ENCODE data around the gene CYTH1. TPM values are rescaled to one million over a fixed set of nuclear protein-coding genes. Genes with fewer than 3 reads are reported as not detected.

CYTH1 gene
- total RNA-seq, 1 donor from 2014 or later, result 103 TPM

- no peak overlapping the region for H3K27ac ChIP-seq
- H3K4me3 ChIP-seq, result no peak overlapping the region
- DNase-seq (no peak), ATAC-seq (no peak)
- no peak for TF ChIP-seq CTCF (IDR thresholded peaks at IDR 0.05)
- no peaks in the 10 kb centered on the region for H3K27me3 ChIP-seq
- peaks cover 20% of the 10 kb centered on the region for H3K4me1 ChIP-seq
- peaks cover 84% of the 10 kb centered on the region for H3K36me3 ChIP-seq
- H3K9me3 ChIP-seq, result no peaks in the 10 kb centered on the region
- intact Hi-C loops (cut with DNase I), result loop anchor here (10.0 kb wide), 1 partner anchor 200 kb away; no protein-coding TSS in a partner anchor
Observed at GRCh38 chr17:78705071-78705470, 77.0 kb downstream of the CYTH1 start.

GRCh38 chr17:78704594-78704993, 77.5 kb downstream of the CYTH1 start:
- DNase-seq, result no peak
- TF ChIP-seq CTCF (IDR thresholded peaks at IDR 0.05), result no peak
- no peak overlapping the region for H3K4me3 ChIP-seq
- H3K4me1 ChIP-seq, result peaks cover 15% of the 10 kb centered on the region
- H3K27me3 ChIP-seq, result no peaks in the 10 kb centered on the region
- H3K27ac ChIP-seq, result no peak overlapping the region
- ATAC-seq, result no peak
- H3K36me3 ChIP-seq, result peaks cover 89% of the 10 kb centered on the region
- intact Hi-C loops (cut with DNase I), result loop anchor here (10.0 kb wide), 1 partner anchor 200 kb away; no protein-coding TSS in a partner anchor
- no peaks in the 10 kb centered on the region for H3K9me3 ChIP-seq

DNA sequence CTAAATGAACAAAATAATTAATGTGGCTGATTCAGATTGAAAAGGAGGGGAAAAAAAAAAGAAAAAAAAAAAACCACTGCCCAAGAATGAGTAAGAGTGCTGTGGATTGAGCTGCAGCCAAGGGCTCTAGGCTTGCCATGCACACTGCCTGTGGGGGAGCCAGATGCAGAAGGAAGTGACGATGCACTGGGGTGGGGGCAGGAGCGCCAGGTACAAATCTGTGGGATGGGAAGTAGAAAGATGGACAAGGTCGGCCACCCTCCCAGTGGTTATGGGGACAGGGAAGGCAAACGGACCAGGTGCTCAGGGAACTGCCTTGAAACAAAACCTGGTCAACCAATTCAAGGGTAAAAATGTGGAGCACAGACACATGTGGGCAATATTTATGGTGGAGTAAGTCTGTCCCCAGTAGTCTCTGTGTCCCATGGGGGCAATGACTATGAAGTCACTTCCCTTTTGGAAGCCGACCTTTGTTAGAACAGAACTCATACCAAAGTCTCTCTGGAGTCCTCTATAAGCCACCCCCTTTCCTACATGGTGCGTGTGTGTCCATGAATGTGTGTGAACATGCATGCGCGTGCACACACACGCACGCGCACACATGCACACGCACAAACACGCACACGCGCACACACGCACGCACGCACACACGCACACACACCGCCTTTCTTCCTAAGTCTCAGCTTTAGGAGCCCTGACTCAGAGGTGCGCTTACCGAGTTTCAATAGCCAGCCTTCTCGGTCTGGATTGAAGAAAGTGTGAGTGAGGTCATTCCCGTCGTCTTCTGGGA, 84.3 kb downstream of the CYTH1 start:
- Histone ChIP-seq H3K27ac (no peak overlapping the region), H3K27me3 (no peaks in the 10 kb centered on the region), H3K4me3 (no peak overlapping the region), H3K9me3 (no peaks in the 10 kb centered on the region), H3K36me3 (peaks cover 100% of the 10 kb centered on the region), H3K4me1 (no peaks in the 10 kb centered on the region)
- no peak for TF ChIP-seq CTCF (IDR thresholded peaks at IDR 0.05)
- intact Hi-C loops (cut with DNase I), result no loop called here
- ATAC-seq, result no peak
- DNase-seq, result no peak

DNA sequence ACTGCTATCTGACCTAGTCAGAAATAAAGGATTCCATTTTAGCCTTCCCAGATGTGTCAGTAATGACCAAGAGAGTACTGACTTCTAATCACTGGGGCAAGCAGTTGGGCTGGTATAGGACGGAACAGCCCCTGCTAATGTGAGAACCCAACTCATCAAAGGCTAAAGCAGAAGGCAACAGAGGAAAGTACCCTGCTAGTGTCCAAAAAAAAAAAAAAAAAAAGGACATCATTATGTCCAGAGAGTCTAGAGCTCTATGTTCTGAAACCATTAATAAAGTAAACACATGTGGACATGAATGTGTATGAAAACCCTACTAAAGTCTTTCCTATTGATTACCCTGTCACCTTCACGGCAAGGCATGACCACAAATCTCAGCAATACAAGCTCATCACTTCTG, 85.0 kb downstream of the CYTH1 start:
- H3K36me3 ChIP-seq, result peaks cover 100% of the 10 kb centered on the region
- no peaks in the 10 kb centered on the region for H3K27me3 ChIP-seq
- no peak overlapping the region for H3K27ac ChIP-seq
- intact Hi-C loops (cut with DNase I), result no loop called here
- no peak for TF ChIP-seq CTCF (IDR thresholded peaks at IDR 0.05)
- ATAC-seq (no peak), DNase-seq (no peak)
- no peaks in the 10 kb centered on the region for H3K9me3 ChIP-seq
- no peaks in the 10 kb centered on the region for H3K4me1 ChIP-seq
- H3K4me3 ChIP-seq, result no peak overlapping the region

GRCh38 chr17:78696016-78696982, 85.8 kb downstream of the CYTH1 start:
- Histone ChIP-seq H3K27me3 (no peaks in the 10 kb centered on the region), H3K4me1 (no peaks in the 10 kb centered on the region), H3K36me3 (peaks cover 100% of the 10 kb centered on the region), H3K27ac (no peak overlapping the region), H3K9me3 (no peaks in the 10 kb centered on the region), H3K4me3 (no peak overlapping the region)
- intact Hi-C loops (cut with DNase I), result no loop called here
- no peak for DNase-seq
- TF ChIP-seq CTCF (IDR thresholded peaks at IDR 0.05), result no peak
- ATAC-seq, result no peak
